ENCODE measurements around the gene AOX1.
A peak's percentile ranks its signal among the peaks of the same experiment; 100 is the strongest.

Gene AOX1

GRCh38 chr2:200595913-200596312 lies 10.1 kb downstream of the AOX1 start:
- ChIA-PET POLR2A (no interaction called here), CTCF (no interaction called here)
- no peak for DNase-seq (ENCODE audit: extremely low spot score)
- TF ChIP-seq FOXK2 (IDR thresholded peaks at IDR 0.05), result no peak
- no peak for TF ChIP-seq L3MBTL2 (conservative IDR thresholded peaks at IDR 0.05)
- TF ChIP-seq FOXM1 (IDR thresholded peaks at IDR 0.05; ENCODE audit: borderline replicate concordance), result no peak
- no peak for TF ChIP-seq BHLHE40 (IDR thresholded peaks at IDR 0.05; ENCODE audit: borderline replicate concordance)
- TF ChIP-seq PKNOX1 (IDR thresholded peaks at IDR 0.05), result no peak
- no peak for TF ChIP-seq SP1 (IDR thresholded peaks at IDR 0.05)
- no peak for TF ChIP-seq LEF1 (IDR thresholded peaks at IDR 0.05; ENCODE audit: borderline replicate concordance)
- no peak for TF ChIP-seq SUZ12 (IDR thresholded peaks at IDR 0.05)
- no peak for TF ChIP-seq ARNT (IDR thresholded peaks at IDR 0.05)
- TF ChIP-seq TARDBP (IDR thresholded peaks at IDR 0.05), result no peak
- no peak for TF ChIP-seq ELF4 (IDR thresholded peaks at IDR 0.05)
- TF ChIP-seq CTBP1 (IDR thresholded peaks at IDR 0.05; ENCODE audit: borderline replicate concordance), result no peak
- TF ChIP-seq FOXA1 (IDR thresholded peaks at IDR 0.05), result no peak

DNA sequence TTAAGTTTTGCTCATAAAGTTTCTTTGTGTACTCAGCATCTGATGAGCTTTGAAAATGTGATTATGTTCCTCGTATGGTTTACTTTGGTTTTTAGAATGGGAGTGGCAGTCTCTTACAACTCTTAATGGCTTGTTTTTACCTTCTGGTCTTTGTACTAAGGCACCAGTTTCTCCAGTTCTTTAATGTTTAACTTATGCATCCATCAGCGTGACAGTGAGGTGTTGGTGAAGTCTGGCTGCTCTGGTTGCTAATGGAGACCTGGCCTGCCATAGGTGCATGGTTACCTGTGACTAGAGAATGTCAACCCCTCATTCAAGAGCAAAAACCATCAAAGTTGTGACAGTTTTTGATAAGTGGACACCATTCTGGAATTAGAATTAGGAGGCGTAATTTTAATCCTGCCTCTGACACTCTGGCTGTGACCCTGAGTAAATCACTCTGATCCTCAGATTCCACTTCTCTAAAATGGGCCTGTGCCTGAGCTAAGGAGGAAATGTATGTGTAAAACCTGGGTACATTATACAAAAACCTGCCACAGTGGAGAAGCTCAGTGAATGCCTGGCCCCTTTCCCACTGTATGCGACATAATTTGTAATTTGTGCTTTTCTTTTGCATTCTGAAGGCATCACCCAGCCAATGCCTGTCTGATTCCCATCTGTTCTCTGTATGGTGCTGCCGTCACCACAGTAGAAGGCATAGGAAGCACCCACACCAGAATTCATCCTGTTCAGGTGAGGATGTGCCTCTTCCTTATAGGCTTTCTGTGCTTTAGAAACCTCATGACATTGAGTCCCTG lies 11.2 kb downstream of the AOX1 start:
- ChIA-PET POLR2A (no interaction called here), CTCF (no interaction called here)
- TF ChIP-seq CTBP1 (IDR thresholded peaks at IDR 0.05; ENCODE audit: borderline replicate concordance) (no peak), FOXA1 (IDR thresholded peaks at IDR 0.05) (no peak), ELF4 (IDR thresholded peaks at IDR 0.05) (no peak), PKNOX1 (IDR thresholded peaks at IDR 0.05) (no peak)
- no peak for DNase-seq (ENCODE audit: extremely low spot score)

- CTCF ChIA-PET, result no interaction called here
- no peak for DNase-seq (ENCODE audit: extremely low spot score)
- TF ChIP-seq ARNT (IDR thresholded peaks at IDR 0.05), result no peak
- POLR2A ChIA-PET, result no interaction called here
These were observed 13.4 kb downstream of the AOX1 start for GRCh38 chr2:200599206-200599605.

DNA sequence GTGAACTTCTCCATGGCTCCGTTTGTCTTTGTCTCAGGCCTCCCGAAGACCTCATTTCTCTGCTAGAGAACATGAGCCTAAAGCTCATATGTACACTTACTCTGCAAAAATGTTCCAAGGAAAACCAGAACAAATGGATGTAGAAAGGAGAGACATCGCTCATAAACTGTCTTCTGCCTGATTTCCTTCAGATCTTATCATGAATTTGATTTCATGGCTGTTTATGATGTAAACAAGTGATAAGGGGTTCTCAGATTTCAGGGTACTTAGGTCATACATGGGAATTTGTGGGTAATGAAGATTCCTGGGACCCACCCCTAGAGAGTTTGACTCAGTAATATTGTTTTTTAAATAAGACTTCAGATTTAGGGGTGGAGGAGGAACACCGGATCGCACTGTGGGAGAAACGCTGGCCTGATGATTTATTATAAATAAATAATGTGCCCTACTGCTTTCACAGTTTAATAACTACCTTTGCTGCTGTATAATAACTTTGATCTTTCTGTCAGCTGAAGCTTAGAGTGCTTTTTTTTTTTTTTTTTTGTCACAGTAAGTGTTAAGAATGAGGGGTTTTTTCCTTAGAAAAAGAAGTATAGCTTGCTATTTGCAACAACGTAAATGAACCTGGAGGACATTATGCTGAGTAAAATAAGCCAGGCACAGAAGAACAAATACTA lies 14.9 kb downstream of the AOX1 start:
- ChIA-PET POLR2A (interaction anchor here (0.7 kb wide), 1 partner anchor 829 kb away, joined by 3 read pairs; no protein-coding TSS in a partner anchor), CTCF (no interaction called here)
- DNase-seq (ENCODE audit: extremely low spot score), result peak; percentile 17
- TF ChIP-seq HDGF (IDR thresholded peaks at IDR 0.05; ENCODE audit: borderline replicate concordance), result no peak
- no peak for TF ChIP-seq NFRKB (IDR thresholded peaks at IDR 0.05)
- no peak for TF ChIP-seq BHLHE40 (IDR thresholded peaks at IDR 0.05; ENCODE audit: borderline replicate concordance)
- no peak for TF ChIP-seq FOXA1 (IDR thresholded peaks at IDR 0.05)
- peak; percentile 68; the same call in 1 of the 2 replicates for TF ChIP-seq CTBP1 (IDR thresholded peaks at IDR 0.05; ENCODE audit: borderline replicate concordance)
- TF ChIP-seq SUZ12 (IDR thresholded peaks at IDR 0.05), result no peak
- TF ChIP-seq ZNF384 (IDR thresholded peaks at IDR 0.05), result 0 out of 2 replicates have a peak, but pooled peaks have one; percentile 45
- TF ChIP-seq PKNOX1 (IDR thresholded peaks at IDR 0.05), result peak; percentile 42; the same call in 1 of the 2 replicates

GRCh38 chr2:200602584-200602983 lies 16.8 kb downstream of the AOX1 start:
- POLR2A ChIA-PET, result no interaction called here

More at GRCh38 chr2:200602584-200602983, 16.8 kb downstream of the AOX1 start:
- CTCF ChIA-PET, result no interaction called here
- DNase-seq (ENCODE audit: extremely low spot score), result no peak
- TF ChIP-seq TARDBP (IDR thresholded peaks at IDR 0.05) (no peak), SUZ12 (IDR thresholded peaks at IDR 0.05) (no peak), HDGF (IDR thresholded peaks at IDR 0.05; ENCODE audit: borderline replicate concordance) (no peak), SP1 (IDR thresholded peaks at IDR 0.05) (no peak), ELF4 (IDR thresholded peaks at IDR 0.05) (no peak), ARNT (IDR thresholded peaks at IDR 0.05) (no peak), FOXA1 (IDR thresholded peaks at IDR 0.05) (no peak), ZNF384 (IDR thresholded peaks at IDR 0.05) (no peak), FOXM1 (IDR thresholded peaks at IDR 0.05; ENCODE audit: borderline replicate concordance) (no peak), PKNOX1 (IDR thresholded peaks at IDR 0.05) (no peak), BHLHE40 (IDR thresholded peaks at IDR 0.05; ENCODE audit: borderline replicate concordance) (no peak), L3MBTL2 (conservative IDR thresholded peaks at IDR 0.05) (no peak), FOXK2 (IDR thresholded peaks at IDR 0.05) (no peak), LEF1 (IDR thresholded peaks at IDR 0.05; ENCODE audit: borderline replicate concordance) (no peak)
